CD4-positive, alpha-beta T cell treated with Interleukin-4 for 4 hours (primary cell): ENCODE data around the gene DDX17.

Experiments
- DNase-seq: peaks from one replicate; pipeline ENCODE4 v3.0.0-alpha.2; 2020

The DDX17 gene

DNA sequence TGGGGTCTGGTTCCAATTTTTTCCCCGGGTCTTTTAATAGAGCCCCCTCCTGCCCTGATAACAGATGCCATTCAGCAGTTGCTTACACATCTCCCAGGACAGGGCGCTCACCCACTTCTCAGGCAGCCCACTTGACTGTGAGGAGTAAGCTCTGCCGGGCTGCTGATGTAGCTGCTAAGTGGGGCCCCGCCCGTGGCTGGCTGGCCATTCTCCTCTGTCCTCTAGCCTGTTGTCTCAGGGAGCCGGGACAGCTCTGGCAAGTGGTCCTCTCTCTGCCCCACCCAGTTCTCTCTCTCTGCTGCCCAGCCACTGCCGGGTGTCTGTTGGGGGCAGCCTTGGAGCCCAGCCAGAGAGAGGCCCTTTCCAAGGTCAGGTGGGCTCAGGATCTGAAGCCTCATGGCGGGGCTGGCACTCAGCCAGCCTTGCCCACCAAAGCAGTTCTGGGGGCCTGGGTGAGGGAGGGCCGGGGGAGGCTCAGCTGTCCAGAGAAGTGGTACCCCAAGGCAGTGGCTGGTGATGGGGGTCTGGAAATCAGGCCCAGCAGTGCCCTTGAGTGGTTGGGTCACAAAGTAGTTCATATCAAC lies 60.0 kb downstream of the DDX17 start:
- DNase-seq: no peak

DNA sequence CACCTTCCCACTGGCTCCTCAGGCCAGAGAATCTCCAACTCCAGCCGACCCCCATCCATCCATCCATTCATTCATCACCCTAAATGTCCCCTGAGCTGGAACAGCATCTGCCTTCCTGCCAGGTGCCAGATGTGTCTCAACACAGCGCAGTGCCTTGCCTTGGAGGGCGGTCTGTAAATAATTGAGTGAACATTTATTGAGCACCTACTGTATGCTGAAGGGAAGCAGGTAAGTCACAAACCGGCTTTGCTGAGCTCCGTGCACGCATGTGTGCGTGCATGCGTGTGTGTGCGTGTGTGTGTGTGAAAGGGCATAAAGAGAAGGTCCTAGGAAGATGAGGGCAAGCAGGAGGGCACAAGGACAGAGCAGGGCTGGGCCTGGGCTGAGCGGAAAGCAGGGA lies 61.3 kb downstream of the DDX17 start:
- DNase-seq: no peak

DNA sequence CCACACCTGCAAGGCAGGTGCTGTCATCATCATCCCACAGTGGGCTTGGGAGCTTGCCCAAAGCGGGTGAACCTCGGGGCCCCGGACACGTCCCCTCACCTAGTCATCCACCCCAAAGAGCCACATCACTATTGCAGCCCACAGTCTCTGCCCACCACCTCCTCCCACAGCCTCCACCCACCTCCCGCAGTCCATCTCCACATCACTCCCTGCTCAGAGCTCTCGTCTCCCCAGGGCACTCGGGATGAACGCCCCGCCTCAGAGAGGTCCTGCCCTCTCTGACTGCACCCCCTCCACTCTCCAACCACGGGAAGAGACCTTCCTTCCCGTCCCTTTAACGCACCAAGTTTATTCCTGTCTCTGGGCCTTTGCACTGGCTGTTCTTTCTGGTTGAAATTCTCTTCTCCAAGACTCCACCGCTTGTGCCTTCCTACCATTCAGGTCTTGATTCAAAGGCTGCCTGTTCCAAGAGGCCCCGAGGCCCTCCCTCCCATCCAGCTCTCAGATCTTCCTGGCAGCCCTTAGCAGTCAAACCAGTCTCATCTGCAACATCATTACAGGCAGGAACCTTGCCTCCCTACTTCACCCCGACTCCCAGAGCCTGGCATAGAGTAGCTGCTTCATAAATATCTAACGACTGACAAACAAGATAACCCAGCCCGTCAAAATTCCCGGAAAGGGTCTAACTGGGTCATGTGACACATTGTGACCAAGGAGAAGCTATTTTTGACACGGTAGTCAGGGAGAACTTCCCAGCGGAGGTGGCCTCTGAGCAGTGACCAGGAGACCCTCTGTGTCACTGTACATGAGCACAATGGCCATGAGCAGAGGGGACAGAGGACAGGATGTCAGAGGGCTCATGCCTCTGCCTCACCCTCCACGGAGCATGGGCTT lies 62.2 kb downstream of the DDX17 start:
- no peak for DNase-seq

DNA sequence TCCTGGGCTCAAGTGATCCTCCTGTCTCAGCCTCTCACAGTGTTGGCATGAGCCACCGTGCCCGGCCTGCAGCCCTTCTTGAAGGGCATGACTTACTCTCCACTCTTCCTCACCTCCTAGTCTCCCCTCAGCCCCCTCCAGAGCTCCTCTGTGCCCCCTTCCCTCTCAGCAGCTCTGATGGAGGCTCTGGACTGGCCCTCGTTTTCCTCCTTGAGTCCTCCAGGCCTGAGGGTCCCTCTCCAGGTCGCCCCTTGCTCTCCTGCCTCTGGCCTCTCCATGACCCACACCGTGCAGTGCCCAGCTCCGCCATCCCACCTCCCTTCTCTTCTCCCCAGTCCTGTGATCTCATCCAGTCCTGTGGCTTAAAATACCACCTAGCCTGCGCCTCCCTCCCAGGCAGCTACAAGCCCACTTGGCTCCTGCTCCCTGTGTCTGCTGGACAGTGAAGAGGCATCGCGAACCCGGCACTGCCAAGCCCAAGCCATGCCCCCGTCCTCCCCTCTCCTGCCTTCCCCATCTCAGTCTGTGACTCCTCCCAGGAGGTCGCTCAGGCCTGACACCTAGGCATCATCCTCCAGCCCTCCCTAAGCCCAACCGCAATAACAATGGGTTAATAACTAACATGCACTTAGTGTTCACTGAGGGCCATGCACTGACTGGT lies 63.0 kb downstream of the DDX17 start:
- no peak for DNase-seq

DNA sequence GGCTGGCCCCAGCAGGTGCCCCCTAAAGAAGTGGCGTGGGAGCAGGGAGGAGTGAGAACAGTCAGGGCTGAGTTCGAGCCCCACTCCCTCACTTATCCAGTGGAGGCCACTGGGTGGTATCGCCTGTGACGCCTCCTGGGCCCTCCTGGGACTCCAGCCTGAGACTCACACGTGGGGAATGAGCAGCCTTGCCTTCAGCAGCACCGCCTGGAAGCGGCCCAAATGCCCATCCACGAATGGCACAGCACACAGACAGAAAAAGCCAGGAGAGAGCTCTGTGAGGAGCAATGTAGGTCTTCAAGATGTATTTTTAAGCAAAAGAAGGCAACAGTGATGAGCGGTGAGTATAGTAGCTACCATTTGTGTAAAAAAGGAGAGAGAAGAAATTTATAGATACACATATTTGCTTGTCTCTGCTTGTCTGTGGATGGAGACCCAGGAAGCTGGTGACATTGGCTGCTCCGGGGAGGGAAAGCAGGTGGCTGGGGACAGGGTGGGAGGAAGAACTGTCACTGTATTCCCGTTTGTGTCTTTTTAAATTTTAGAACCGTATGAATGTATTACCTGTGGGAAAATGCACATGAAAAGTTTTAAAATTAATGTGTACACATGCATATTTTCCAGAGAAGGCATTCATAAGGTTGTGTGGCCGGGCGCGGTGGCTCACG lies 64.4 kb downstream of the DDX17 start:
- no peak for DNase-seq

DNA sequence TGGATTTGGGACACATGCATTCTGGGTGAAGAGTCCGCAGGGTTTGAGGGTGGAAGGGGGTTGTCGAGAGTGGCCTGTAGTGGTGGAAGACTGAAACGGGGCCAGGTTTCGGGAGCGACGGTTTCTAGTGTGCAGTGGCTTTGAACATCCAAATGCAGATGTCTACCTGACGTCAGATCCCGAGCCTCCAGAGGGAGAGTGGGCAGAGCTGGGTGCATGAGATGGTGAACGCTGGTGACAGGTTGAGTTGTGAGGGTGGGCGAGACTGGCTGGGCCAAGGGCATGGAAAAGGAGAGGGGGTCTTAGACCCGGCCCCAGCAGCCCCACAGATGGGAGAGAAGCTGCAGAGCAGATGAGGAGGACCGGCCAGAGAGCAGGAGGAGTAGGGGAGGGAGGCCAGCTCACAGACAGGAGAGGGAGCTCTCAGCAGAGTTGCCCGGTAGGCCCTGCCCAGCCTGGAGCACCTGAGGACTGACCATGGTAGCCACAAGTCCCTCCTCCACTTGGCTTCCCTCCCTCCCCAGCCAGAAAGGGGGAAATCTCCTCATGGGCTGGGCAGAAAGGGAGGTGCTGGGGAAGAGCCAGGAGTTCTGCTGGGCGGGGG lies 65.3 kb downstream of the DDX17 start:
- DNase-seq: no peak

DNA sequence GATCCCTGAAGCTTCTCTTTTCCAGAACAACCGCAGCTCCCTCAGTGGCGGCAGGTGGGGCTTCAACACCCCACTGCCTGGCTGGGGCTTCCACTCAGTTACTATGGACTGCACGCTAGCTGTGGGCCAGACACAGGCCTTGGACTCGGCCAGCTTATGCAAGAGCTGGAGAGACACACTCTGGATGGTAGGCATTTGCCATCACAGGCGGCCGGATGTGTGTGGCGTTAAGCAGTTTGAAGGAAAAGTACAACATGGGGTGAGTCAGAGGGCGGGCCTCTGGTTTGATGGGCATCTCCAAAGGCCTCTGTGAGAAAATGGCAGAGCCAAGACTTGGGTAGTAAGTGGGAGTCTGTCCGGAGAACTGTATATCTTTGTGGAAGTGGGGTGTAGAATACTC lies 68.7 kb downstream of the DDX17 start:
- DNase-seq: no peak

DNA sequence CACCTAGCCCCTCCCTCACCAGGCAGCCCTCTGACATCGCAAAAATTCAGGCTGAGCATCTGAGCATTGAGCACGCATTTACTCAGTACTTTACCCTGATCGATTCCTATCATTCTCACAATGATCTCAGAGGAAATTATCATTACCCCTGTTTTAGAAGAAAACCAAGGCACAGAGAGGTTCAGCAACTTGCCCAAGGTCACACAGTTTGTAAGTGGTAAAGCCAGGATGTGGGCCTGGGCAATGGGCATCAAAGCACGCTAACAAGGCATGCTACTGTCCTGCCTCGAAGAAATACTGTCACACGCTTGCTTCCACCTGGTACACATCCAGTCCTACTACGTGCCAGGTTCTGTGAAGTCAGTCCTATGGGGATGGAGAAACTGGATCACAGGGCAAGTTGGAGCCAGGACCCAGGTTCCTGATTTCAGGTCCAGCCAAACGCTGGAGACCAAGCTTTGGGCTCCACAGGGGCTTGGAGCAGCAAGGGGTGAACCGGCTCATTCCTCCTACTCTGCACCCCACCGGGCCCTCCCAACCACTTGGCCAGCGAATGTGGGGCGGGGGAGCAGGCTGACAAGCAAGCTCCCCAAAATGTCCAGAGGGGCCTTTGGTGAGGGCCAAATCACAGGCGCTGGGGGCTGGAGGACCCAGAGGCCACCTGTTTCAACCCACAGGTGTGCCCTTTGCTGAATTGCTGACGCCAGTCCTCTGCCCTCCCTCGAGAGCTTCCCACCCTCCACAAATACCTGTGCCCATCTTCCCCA lies 69.3 kb downstream of the DDX17 start:
- no peak for DNase-seq

DNA sequence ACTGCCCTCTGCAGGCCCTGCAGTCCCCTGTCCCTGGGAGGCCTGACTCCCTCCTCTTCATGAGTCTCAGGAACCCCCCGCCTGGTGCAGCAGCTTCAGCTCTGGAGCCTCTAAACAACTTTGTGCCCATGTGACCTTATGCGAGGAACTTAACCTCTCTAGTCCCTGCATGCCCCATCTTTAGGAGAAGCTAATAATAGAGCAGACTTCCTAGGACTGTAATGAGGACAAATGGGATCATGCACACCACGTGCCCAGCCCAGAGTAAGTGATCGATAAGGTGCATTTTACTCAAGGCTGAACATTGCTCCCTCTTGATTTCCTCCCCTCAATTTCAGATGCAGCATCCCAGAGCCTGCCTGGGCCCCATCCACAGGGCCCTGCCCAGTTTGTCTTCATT lies 70.1 kb downstream of the DDX17 start:
- DNase-seq: no peak

DNA sequence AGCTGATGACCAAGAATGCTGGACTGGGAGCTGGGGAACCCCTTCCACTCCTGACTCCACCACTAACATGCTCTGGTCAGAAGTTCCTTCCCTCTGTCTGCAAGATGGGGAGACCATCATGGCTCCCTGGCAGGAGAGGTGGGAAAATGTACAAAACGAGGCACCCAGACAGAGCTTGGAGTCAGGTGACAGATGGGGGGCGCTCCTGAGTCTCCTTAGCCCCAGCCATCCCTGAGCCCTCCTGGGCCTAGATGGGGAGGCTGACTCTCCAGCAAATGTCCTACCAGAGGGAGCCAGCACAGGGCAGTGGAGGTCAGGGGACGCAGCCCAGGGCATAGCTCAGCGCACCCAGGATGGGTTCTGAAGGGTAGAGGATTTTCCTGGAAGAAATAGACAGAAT lies 71.1 kb downstream of the DDX17 start:
- DNase-seq: no peak

DNA sequence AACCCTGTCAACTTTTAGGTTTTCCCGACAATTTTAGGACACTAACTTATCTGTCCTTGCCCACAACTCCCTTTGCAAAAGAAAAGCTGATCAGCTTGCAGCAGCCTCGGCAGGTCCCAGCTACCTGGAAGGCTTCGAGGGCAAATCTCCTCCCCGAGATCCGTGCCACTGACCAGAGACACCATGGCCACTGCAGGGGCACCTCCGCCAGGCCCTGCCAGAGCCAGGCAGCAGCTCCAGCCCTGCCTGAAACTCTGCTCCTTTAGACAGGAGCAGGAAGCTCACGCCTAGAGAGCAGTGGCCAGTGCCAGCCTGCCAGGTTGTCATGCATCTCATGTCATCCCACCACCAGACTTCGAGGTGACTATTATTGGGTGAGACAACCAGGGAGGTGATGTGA lies 72.2 kb downstream of the DDX17 start:
- DNase-seq: no peak
